ENCODE data around the gene SCAF1. TPM values are rescaled to one million over a fixed set of nuclear protein-coding genes. Genes with fewer than 3 reads are reported as not detected.
A peak's percentile ranks its signal among the peaks of the same experiment; 100 is the strongest.

Gene SCAF1
- total and polyA plus RNA-seq, 10 of the 15 experiments (the other 5 are each of a cell fraction or from before 2014, with no cell fraction given) = 0.18 to 77.0 (median 5.3) TPM

GRCh38 chr19:49688531-49689132 is 46.6 kb downstream of the SCAF1 start:
- CTCF ChIA-PET = no interaction called here
- Histone ChIP-seq H3K4me2 (ENCODE audit: control insufficient read depth, insufficient read depth) (no peak overlapping the region), H3K4me3 (no peak overlapping the region), H3K79me2 (ENCODE audit: control insufficient read depth, insufficient read depth, low read length) (peaks cover 2% of the 10 kb centered on the region), H3K4me1 (ENCODE audit: control insufficient read depth, insufficient read depth, low read length) (peaks cover 8% of the 10 kb centered on the region), H4K20me1 (ENCODE audit: control insufficient read depth, insufficient read depth) (peaks cover 4% of the 10 kb centered on the region; the same call in 1 of the 2 replicates), H3K27ac (ENCODE audit: control insufficient read depth, insufficient read depth) (no peak overlapping the region), H3K27me3 (replicated peaks in 1 of 2; ENCODE audit: control insufficient read depth in 2 of 2, insufficient read depth in 2 of 2, low read length in 1 of 2) (no peaks in the 10 kb centered on the region; a peak in 1 of 4 replicates), H3K9ac (ENCODE audit: control insufficient read depth, insufficient read depth, low read length) (no peak overlapping the region), H2AFZ (ENCODE audit: control insufficient read depth, low read depth, low read length) (no peak overlapping the region), H3K36me3 (ENCODE audit: control insufficient read depth in 2 of 2, insufficient read depth in 2 of 2, low read length in 1 of 2) (peaks cover 12 to 39% of the 10 kb centered on the region in 2 experiments; a peak in 3 of 4 replicates), H3K9me3 (replicated peaks; ENCODE audit: control insufficient read depth, insufficient read depth, low read length) (no peaks in the 10 kb centered on the region; the same call in 2 of the 3 replicates)
- no TSS peak for BruUV-seq (replicated peaks)
- RAD21 ChIA-PET (ENCODE audit: unreplicated experiment) = no interaction called here
- in situ Hi-C loops (cut with MboI) (no loop called here), intact Hi-C loops (cut with micrococcal nuclease; ENCODE audit: unreplicated experiment) (no loop called here)
- DNase-seq (ENCODE audit: low read depth, low spot score) (no peak), ATAC-seq (peak; percentile 16), FAIRE-seq (no peak)
- SMC1A ChIA-PET (ENCODE audit: uncharacterized antibody, unreplicated experiment) = no interaction called here
- WGBS (ENCODE audit: insufficient coverage, insufficient replicate concordance, low lambda C conversion rate, missing lambda C conversion rate) = 71% methylated on average over 11 of the region's 12 CpGs
- TF ChIP-seq ZNF687 (IDR thresholded peaks at IDR 0.05) (no peak), POLR2AphosphoS5 (IDR thresholded peaks at IDR 0.05; ENCODE audit: low read length) (peak; percentile 32; the same call in 1 of the 2 replicates)
- POLR2A ChIA-PET = no interaction called here
